T47D (cell line): Measurements from ENCODE around the gene ARHGAP31.
A peak's percentile ranks its signal among the peaks of the same experiment; 100 is the strongest.

Experiments used
- DNase-seq, 2 experiments: peaks; one replicate each; pipeline versions ENCODE4 v3.0.0 to v3.0.0-alpha.2; 2011 to 2012; ENCODE audit warnings: low read depth in 1 of 2, low spot score in 1 of 2
- JUND ChIP-seq: IDR thresholded peaks from 2 replicates; pipeline ENCODE4 v1.6.1; 2012; ENCODE audit warnings: low read depth
- in situ Hi-C: cut with HindIII; loops from 2 replicates; pipeline ENCODE4 v1.10.0; 2016; ENCODE audit warnings: low sequenced_read_pairs, low pct_unique_long_range_greater_than_20kb

Gene ARHGAP31

DNA sequence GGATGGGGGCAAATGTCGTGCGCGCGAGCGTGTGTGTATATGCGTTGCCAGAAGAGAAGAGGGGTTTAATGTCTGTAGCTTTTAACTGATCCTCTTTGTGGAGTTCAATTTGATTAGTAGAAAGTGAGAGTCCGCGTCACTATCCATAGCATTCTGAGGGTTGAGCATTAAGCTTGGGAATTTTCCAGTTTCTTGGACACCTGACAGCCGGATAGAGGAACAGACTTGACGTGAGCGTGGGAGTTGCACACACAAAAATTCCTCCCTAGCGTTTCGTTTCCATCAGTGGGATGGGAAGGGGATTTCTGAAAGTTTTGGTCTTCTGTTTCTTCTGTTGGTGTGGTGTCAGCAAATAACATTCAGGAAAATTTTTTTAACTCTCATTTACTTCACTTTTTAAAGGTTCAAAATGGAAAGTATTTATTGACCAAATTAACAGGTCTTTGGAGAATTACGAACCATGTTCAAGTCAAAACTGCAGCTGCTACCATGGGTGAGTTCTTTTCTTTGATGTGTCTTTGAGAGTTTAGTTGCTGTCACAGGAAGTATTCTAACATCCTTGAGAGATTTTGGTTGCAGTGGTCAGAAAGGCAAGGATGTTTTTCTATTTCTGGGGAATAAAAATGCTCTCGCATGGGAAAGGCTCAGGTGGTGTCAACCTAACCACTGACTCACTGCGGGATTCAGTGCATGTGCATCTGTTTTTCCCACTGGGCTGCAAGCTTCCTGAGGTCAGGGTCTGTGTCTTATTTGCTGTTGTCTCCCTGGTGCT lies 175.4 kb downstream of the ARHGAP31 start:
- in situ Hi-C loops: no loop called here
- no peak for TF ChIP-seq JUND
- peak in 1 of 2 experiments; percentile 57 for DNase-seq
